ENCODE results near the gene CALM3. TPM values are rescaled to one million over a fixed set of nuclear protein-coding genes. Genes with fewer than 3 reads are reported as not detected.

CALM3 gene
- polyA plus RNA-seq, 1 of the 3 experiments (the other 2 are of a cell fraction), result 495 TPM

GRCh38 chr19:46580247-46580646 is 20.9 kb upstream of the CALM3 start:
- Histone ChIP-seq H3K4me2 (no peak overlapping the region), H3K79me2 (ENCODE audit: insufficient read depth) (no peaks in the 10 kb centered on the region), H3K9ac (no peak overlapping the region), H3K9me3 (no peaks in the 10 kb centered on the region), H3F3A (replicated peaks; ENCODE audit: insufficient read depth) (no peaks in the 10 kb centered on the region), H4K20me1 (ENCODE audit: insufficient read depth) (no peaks in the 10 kb centered on the region), H3K4me1 (ENCODE audit: control insufficient read depth in 1 of 2, insufficient read depth in 2 of 2, low read depth in 1 of 2, low read length in 1 of 2) (no peaks in the 10 kb centered on the region), H3K4me3 (ENCODE audit: low read depth in 2 of 2, low read length in 1 of 2) (no peak overlapping the region), H3K9me2 (no peaks in the 10 kb centered on the region), H3K36me3 (replicated peaks in 1 of 2; ENCODE audit: control insufficient read depth in 1 of 2, insufficient read depth in 2 of 2, low read length in 1 of 2) (no peaks in the 10 kb centered on the region), H3K27ac (ENCODE audit: low read depth in 2 of 2, low read length in 1 of 2) (no peak overlapping the region), H3K27me3 (ENCODE audit: insufficient read depth) (no peaks in the 10 kb centered on the region), H2AFZ (ENCODE audit: low read depth) (no peak overlapping the region)
- POLR2A ChIA-PET, result interaction anchor here (0.7 kb wide), 1 partner anchor 21 kb away, joined by 3 read pairs; the partner anchor contains the start of gene CALM3
- DNase-seq, result no peak
- TF ChIP-seq TAF1 (IDR thresholded peaks at IDR 0.05; ENCODE audit: borderline replicate concordance, low read depth, low read length) (no peak), FOXJ3 (CRISPR knock-in tag; IDR thresholded peaks at IDR 0.05) (no peak), RCOR1 (IDR thresholded peaks at IDR 0.05; ENCODE audit: low read length) (no peak), NFIC (IDR thresholded peaks at IDR 0.05; ENCODE audit: borderline replicate concordance) (no peak), PBX3 (IDR thresholded peaks at IDR 0.05) (no peak), GABPA (IDR thresholded peaks at IDR 0.05; ENCODE audit: low read depth) (no peak), REST (IDR thresholded peaks at IDR 0.05; ENCODE audit: low read depth, low read length) (no peak), GATA2 (CRISPR knock-in tag; IDR thresholded peaks at IDR 0.05) (no peak), CHD2 (IDR thresholded peaks at IDR 0.05; ENCODE audit: low read length, partially characterized antibody) (no peak), EP300 (IDR thresholded peaks at IDR 0.05; ENCODE audit: borderline replicate concordance in 1 of 2, low read depth in 1 of 2, low read length in 1 of 2) (no peak), ZBTB33 (IDR thresholded peaks at IDR 0.05; ENCODE audit: borderline replicate concordance, low read depth) (no peak), NRF1 (IDR thresholded peaks at IDR 0.05; ENCODE audit: low read depth, low read length) (no peak)
- 32% methylated on average over 2 of the region's 2 CpGs for WGBS (ENCODE audit: low lambda C conversion rate)
- CTCF ChIA-PET, result interaction anchor here (0.7 to 1.8 kb wide), 16 partner anchors 8 to 184 kb away, joined by 3 to 7 read pairs (median 3); partner anchors contain the start of genes CALM3 and DACT3
